Activated CD8-positive, alpha-beta memory T cell treated with anti-CD3 and anti-CD28 coated beads, Interleukin-2, amount 50 U/mL, for 24 hours (primary cell): ENCODE data around the gene RTRAF.
A peak's percentile ranks its signal among the peaks of the same experiment; 100 is the strongest.

Experiments
- DNase-seq: peaks from one replicate; pipeline ENCODE4 v3.0.0-alpha.2; 2020; ENCODE audit errors: extremely low read depth

RTRAF gene

DNA sequence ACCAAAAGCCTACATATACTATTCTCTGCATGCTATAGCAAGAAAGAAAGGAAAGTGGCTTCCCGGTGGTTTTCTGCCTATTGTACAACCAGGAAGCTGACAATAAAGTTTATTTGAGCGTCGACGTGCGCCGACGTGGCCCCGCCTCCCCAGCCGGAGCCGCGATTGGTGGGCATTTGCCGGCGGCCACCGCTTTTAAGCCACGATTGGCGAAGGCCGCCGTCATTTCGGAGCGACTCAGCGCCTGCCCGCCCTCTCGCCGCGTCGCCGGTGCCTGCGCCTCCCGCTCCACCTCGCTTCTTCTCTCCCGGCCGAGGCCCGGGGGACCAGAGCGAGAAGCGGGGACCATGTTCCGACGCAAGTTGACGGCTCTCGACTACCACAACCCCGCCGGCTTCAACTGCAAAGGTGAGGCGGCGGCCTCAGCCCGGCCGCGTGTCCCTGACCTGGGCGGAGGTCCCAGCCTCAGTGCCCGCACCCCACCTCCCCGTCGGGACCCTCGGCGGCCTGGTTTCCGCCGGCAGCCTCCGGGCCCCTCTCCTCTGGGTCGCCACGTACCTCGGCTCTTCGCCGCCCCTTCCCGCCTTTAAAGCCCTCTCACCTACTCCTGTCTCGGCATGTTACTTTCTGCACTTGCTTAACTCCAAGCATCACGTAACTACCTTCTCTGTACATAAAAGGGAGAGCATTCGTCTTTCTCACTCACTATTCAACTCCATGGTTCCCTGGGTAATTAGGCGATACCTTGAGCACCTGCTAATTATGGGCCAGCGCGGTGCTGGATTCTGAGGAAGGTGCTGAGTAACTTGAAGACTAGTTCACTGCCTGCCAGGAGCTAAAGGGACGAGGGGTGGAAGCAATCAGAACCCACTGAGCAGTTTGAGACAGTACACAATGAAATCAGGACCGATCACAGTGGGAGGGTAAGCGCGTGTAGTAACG lies at the start of gene RTRAF:
RTRAF (plus strand) TSS at position 254 of the 942 bp plus-strand sequence; CDS start at position 348, 94 bp downstream.
- DNase-seq, result peak; percentile 77

DNA sequence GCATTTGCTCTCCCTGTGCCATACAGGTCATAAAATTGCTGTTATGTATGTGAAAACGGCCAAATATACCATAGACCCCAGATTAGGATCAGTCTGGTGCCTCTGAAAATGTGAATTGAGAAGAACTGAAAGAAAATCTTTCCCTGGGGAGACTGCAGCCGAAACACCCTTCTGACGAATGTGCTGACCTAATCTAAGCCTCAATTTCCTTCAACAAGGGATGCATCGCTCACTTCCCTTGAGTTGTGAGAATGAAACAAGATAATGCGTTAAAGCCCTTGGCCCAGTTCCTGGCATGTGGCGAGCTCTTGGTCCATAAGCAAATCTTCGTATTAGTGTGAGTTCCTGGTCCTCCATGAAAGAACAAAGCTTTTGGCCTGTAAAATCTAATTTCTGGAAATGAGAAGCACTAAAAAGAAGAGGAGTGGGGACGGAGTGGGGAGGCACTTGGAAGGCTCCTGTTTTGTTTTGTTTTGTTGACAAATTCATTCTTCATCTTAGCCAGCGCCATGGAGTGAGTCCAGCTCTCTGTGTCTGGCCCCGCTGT lies 49.5 kb upstream of the RTRAF start:
- no peak for DNase-seq

- no peak for DNase-seq
Measured at GRCh38 chr14:51942971-51943370, 46.4 kb upstream of the RTRAF start.

DNA sequence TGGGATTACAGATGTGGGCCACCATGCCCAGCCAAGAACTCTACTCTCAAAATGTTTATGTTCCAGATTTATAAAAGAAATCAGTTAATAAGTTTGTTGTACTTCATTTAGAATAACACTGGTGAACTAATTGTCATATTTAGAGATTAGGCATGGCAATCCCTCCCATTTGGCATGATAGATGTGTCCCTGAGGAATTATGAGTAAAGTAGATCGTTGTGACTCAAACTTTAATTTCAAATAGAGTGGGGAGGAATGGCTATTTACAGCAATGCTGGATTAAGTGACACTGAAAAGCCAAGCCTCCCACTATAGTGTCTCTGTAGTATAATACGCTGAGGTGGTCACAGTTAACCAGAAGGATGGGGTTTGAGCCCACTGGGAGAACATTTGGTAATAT lies 39.3 kb upstream of the RTRAF start:
- DNase-seq, result no peak

DNA sequence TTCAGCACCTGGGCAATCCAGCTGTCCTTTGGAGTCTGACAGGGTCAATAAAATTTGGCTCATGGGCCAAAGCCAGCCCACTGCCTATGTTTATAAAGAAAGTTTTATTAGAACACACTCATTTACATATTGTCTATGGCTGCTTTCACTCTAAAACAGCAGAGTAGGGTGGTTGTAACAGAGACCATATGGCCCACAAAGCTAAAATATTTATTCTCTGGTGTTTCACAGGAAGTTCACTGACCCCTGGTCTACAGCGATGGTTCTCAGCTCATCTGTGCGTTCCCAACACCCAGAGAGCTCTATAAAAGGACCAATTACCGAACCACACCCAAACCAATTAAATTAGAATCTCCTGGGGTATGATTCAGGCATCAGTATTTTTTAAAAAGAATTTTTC lies 37.7 kb upstream of the RTRAF start:
- DNase-seq, result no peak

DNA sequence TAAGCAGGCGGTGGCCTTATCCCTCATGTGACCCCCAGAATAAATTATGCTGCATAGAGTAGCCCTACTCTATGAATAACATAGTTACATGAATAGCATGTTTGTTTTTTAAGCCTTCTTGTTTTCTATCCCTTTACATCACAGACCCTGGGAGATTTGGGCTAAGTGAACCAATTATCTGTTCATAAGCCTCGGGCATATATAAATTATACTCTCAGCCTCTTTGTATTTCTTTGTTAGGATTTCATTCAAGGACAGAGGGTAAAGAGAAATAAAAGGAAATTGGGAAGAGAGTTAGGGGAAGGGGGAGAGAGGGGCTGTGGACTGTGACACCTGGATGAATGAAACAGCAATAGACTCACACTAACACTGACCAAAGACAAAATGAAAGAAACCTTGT lies 35.3 kb upstream of the RTRAF start:
- DNase-seq, result no peak

DNA sequence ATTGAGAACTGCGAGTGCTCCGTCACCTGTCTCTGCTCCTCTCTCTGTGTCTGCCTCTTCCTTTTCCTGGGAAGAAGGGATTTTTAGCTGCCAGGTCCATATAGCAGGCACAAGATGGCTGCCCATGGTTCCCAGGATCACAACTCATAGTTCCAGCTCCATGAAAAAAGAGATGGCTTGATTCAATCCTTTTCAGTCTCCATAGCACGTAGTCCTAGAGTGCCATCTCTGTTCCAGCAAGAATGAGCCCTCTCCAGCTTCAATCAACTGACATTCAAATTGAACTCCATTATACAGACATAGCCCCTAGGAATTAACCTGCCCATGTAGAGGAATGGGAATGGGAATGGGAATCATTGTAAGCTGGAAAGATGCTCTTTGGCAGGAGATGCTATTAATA lies 34.7 kb upstream of the RTRAF start:
- DNase-seq, result no peak

GRCh38 chr14:51957950-51958349 lies 31.4 kb upstream of the RTRAF start:
- DNase-seq, result no peak

DNA sequence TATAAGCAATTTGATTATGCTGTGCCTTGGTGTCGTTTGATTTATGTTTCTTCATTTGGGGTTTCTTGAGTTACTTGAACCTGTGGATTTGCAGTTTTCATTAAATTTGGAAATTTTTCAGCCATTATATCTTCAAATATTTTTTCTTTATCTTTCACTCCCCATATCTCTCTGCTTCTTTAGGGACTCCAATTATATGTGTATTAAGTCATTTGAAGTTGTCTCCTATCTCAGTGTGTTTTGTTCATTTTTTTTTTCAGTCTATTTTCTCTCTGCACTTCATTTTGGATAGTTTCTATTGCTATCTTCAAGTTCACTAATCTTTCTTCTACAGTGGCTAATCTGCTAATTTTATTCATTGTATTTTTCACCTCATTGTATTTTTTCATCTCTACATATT lies 29.4 kb upstream of the RTRAF start:
- no peak for DNase-seq

DNA sequence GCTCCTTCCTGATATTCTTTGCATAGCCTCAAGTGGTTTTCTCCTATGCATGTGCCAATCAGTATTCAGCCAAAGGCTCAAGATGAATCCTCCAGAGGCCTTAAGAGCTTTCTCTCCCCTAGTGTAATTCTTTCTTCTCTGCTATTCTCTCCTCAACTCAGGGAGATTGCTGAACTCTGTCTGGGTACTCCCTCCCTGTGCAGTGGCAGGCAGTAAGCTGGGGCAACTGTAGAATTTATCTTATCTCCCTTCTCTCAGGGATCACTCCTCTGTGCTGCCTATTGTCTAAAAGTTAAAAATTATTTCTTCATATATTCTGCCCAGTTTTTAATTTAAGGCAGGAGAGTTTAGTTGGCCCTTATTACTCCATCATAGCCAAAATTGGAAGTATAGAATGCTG lies 28.5 kb upstream of the RTRAF start:
- no peak for DNase-seq

GRCh38 chr14:51962711-51963110 lies 26.6 kb upstream of the RTRAF start:
- DNase-seq, result no peak

GRCh38 chr14:51963286-51963685 lies 26.1 kb upstream of the RTRAF start:
- DNase-seq, result no peak

- no peak for DNase-seq
Measured at GRCh38 chr14:51967521-51967920, 21.8 kb upstream of the RTRAF start.

- no peak for DNase-seq
Measured at GRCh38 chr14:51969852-51970540, 19.4 kb upstream of the RTRAF start.

DNA sequence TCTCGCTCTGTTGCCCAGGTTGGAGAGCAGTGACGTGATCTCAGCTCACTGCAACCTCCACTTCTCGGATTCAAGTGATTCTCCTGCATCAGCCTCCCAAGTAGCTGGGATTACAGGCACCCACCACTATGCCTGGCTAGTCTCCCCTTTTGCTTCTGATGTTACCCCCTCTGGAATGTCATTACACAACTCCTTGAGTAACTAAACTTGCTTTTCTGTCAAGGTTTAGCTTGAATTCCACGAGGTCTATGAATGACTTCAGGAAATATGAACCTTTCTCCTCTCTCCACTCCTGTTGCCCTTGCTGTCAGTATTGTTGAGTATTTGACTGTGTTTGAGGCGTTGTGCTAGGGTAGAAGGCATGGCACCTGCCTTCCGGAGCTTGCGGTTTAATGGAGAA lies 16.8 kb upstream of the RTRAF start:
- no peak for DNase-seq

- DNase-seq, result no peak
Measured at GRCh38 chr14:51977075-51977474, 12.3 kb upstream of the RTRAF start.

DNA sequence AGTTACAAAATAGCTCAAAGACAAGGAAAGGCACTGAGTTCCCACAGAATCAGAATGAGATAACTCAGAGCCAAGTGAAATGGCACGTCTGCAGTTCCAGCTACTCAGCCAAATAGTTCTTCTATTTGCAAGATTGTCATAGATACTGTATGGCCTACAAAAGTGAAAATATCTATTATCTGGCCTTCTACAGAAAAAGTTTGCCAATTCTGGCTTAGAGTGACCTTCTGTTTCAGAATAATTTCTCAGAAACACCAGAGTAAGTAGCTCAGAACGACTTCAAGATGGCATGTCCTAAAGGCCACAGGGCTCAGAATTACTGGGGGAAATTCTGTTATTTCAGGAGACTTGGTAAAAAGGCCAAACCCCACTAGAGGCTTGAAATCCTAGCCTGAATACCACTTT lies 10.7 kb upstream of the RTRAF start:
- DNase-seq, result no peak

DNA sequence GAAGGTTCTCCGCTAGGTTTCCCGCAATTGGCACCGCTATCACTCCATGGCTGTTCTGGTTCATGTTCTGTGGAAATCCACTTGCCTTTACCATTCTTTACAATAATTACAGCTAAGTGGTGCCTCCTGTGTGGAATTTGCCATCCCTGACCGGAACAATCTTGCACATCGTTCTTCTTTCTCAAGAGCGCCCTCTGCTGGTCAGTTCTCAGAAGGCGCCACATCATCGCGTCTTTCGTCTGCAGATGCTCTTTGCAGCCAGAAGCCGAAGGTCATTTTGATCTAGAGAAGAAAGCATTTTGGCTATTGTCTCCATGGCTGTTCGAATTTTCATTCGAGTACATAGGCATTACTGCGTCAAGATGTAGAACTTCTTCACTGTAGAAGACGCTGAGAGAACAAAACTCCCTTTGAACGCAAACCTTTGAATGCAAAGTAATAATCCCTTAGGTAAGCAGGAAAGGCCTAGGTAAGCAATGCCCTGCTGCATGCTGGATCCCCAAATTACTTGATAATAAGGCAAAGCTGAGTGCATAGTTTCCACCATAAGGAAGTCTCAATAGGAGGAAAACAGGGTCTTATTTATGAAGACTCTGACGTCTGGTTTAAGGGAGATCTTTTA lies 10.1 kb upstream of the RTRAF start:
- DNase-seq, result peak; percentile 61

DNA sequence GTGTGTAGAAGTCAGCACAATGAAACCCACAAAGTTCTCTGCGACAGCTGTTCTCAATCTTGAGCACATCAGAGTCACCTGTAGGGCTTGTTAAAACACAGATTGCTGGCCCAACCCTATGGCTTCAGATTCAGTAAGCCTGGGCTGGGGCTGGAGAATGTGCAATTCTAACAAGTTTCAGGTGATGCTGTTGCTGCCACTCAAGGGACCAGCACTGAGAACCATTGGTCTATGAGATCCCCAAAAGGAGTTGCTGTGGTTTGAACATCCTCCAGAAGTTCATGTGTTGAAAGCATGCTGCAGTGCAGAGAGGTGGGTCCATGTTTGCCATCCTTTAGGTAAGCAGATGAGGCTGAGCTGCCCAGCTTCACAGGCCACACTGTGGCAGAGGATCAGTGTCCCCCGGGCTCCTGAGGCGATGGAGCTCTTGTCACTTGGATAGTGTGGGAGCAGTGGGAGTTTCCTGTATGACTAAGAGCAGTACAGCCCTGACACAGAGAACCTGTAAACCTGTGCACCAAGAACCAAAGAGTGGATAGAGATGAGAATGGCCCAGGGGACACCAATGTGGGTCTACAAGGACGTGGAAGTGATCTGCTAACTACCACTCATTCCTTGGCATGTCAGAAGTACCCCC lies 8.0 kb upstream of the RTRAF start:
- DNase-seq, result no peak

GRCh38 chr14:51988221-51988620 lies 1.1 kb upstream of the RTRAF start:
- DNase-seq, result no peak

- DNase-seq, result no peak
Measured at GRCh38 chr14:51990488-51990887, 1.1 kb downstream of the RTRAF start.
